K562 (cell line): ENCODE data around the gene UNC79. TPM values are rescaled to one million over a fixed set of nuclear protein-coding genes. Genes with fewer than 3 reads are reported as not detected.
A peak's percentile ranks its signal among the peaks of the same experiment; 100 is the strongest.

Experiments
- BHLHE40 ChIP-seq: IDR thresholded peaks from 2 replicates; pipeline ENCODE4 v1.6.1; 2011; ENCODE audit warnings: low read length, improper control_type of control experiment
- CEBPB ChIP-seq: fragments of 450-650 bp; IDR thresholded peaks from 2 replicates; pipeline ENCODE4 v1.6.1; 2016; ENCODE audit warnings: missing genetic modification characterization, missing compliant biosample characterization
- KAT7 ChIP-seq: sonication (generic); formaldehyde crosslinking; IDR thresholded peaks from 2 replicates; pipeline ENCODE4 v1.8.0; 2022; ENCODE audit warnings: missing genetic modification reagents, mild to moderate bottlenecking, borderline replicate concordance
- MGA ChIP-seq: fragments of 450-650 bp; IDR thresholded peaks from 2 replicates; pipeline ENCODE4 v1.6.1; 2016; ENCODE audit warnings: mild to moderate bottlenecking, moderate library complexity
- MTA2 ChIP-seq: fragments of 450-650 bp; IDR thresholded peaks from 2 replicates; pipeline ENCODE4 v1.6.1; 2016; ENCODE audit warnings: low read depth
- NCOA1 ChIP-seq: fragments of 450-650 bp; IDR thresholded peaks from 2 replicates; pipeline ENCODE4 v1.6.1; 2016; ENCODE audit warnings: low read depth
- PRPF4 ChIP-seq: fragments of 200-400 bp; formaldehyde crosslinking; IDR thresholded peaks from one replicate; pipeline ENCODE4 v1.6.1; 2017; ENCODE audit warnings: low read length, low read depth, mild to moderate bottlenecking; ENCODE audit not compliant: insufficient read depth, poor library complexity, severe bottlenecking
- ZNF140 ChIP-seq: fragments of 250-450 bp; sonication (Bioruptor Pico); IDR thresholded peaks from 2 replicates; pipeline ENCODE4 v1.8.0; 2021; ENCODE audit warnings: moderate library complexity, mild to moderate bottlenecking, inconsistent platforms
- ZNF174 ChIP-seq: fragments of 250-450 bp; sonication (Bioruptor Pico); IDR thresholded peaks from 2 replicates; pipeline ENCODE4 v1.4.0; 2020; ENCODE audit warnings: mild to moderate bottlenecking
- ZNF253 ChIP-seq: fragments of 250-450 bp; sonication (Bioruptor Pico); conservative IDR thresholded peaks from 2 replicates; pipeline ENCODE4 v1.6.1; 2021; ENCODE audit warnings: mild to moderate bottlenecking
- polyA plus RNA-seq, 8 experiments: library from polyadenylated mRNA; depleted of rRNA in 4 of 8; stranded (reverse) in 5 of 8; unstranded in 3 of 8; fragments of >200 nt; fragmentation: Nextera tagmentation in 2 of 8; fragmentation: Illumina TruSeq in 1 of 8; extraction: Ambion mirVana in 2 of 8; extraction: Trizol in 1 of 8; gene quantifications; 2 replicates each; pipeline versions ENCODE4 v1.2.1 to v1.2.3, GENCODE V29; 2011 to 2014; ENCODE audit warnings: inconsistent platforms in 1 of 8, missing spikeins in 1 of 8
- total RNA-seq, 7 experiments: library from RNA; depleted of rRNA in 6 of 7; stranded (reverse); fragments of >200 nt in 6 of 7; fragmentation: Illumina TruSeq in 2 of 7; extraction: Trizol in 2 of 7; gene quantifications; 2 replicates each; pipeline versions ENCODE4 v1.2.1 to v1.2.3, GENCODE V29; 2011 to 2021; ENCODE audit warnings: low replicate concordance in 1 of 7
- TF ChIP-seq, protein P1 (sequence below): sonication (generic); formaldehyde crosslinking; IDR thresholded peaks from 2 replicates; pipeline ENCODE4 v1.8.0; 2022; ENCODE audit warnings: mild to moderate bottlenecking, missing genetic modification reagents

Gene UNC79
- total and polyA plus RNA-seq, 9 of the 15 experiments (the other 6 are each of a cell fraction or from before 2014, with no cell fraction given) = under 0.01 to 0.04 (median 0.01) TPM; not detected in 6

GRCh38 chr14:93464271-93464670, 33.5 kb downstream of the UNC79 start (continued):
- peak; percentile 53; the same call in 1 of the 2 replicates for TF ChIP-seq MGA
- TF ChIP-seq ZNF174 (CRISPR knock-in tag) = no peak
- TF ChIP-seq NCOA1 = 0 out of 2 replicates have a peak, but pooled peaks have one; percentile 37
- no peak for TF ChIP-seq PRPF4
- TF ChIP-seq CEBPB (tag) = peak; percentile 32; the same call in 1 of the 2 replicates
- TF ChIP-seq ZNF253 (CRISPR knock-in tag) = no peak
- TF ChIP-seq ZNF140 (CRISPR knock-in tag) = no peak
- TF ChIP-seq, protein P1, sequence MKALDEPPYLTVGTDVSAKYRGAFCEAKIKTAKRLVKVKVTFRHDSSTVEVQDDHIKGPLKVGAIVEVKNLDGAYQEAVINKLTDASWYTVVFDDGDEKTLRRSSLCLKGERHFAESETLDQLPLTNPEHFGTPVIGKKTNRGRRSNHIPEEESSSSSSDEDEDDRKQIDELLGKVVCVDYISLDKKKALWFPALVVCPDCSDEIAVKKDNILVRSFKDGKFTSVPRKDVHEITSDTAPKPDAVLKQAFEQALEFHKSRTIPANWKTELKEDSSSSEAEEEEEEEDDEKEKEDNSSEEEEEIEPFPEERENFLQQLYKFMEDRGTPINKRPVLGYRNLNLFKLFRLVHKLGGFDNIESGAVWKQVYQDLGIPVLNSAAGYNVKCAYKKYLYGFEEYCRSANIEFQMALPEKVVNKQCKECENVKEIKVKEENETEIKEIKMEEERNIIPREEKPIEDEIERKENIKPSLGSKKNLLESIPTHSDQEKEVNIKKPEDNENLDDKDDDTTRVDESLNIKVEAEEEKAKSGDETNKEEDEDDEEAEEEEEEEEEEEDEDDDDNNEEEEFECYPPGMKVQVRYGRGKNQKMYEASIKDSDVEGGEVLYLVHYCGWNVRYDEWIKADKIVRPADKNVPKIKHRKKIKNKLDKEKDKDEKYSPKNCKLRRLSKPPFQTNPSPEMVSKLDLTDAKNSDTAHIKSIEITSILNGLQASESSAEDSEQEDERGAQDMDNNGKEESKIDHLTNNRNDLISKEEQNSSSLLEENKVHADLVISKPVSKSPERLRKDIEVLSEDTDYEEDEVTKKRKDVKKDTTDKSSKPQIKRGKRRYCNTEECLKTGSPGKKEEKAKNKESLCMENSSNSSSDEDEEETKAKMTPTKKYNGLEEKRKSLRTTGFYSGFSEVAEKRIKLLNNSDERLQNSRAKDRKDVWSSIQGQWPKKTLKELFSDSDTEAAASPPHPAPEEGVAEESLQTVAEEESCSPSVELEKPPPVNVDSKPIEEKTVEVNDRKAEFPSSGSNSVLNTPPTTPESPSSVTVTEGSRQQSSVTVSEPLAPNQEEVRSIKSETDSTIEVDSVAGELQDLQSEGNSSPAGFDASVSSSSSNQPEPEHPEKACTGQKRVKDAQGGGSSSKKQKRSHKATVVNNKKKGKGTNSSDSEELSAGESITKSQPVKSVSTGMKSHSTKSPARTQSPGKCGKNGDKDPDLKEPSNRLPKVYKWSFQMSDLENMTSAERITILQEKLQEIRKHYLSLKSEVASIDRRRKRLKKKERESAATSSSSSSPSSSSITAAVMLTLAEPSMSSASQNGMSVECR (CRISPR knock-in tag) = no peak
- peak; percentile 15; the same call in 1 of the 2 replicates for TF ChIP-seq BHLHE40
- TF ChIP-seq MTA2 = peak; percentile 29; the same call in 1 of the 2 replicates
- TF ChIP-seq KAT7 = no peak
